ENCODE results near the gene ATF5. TPM values are rescaled to one million over a fixed set of nuclear protein-coding genes. Genes with fewer than 3 reads are reported as not detected.

ATF5 gene
- total RNA-seq, 1 donor from 2014 or later: 14.1 TPM

- no peaks in the 10 kb centered on the region for H3K9me3 ChIP-seq
- no peaks in the 10 kb centered on the region for H3K27me3 ChIP-seq
- peak within 1 kb of the TSS; percentile 36 for H3K27ac ChIP-seq
- DNase-seq: peak; percentile 73
- intact Hi-C loops (cut with DNase I): no loop called here
- H3K36me3 ChIP-seq: no peaks in the 10 kb centered on the region
- ATAC-seq: peak; percentile 71
- H3K4me1 ChIP-seq: peaks cover 20% of the 10 kb centered on the region
- TF ChIP-seq, protein P1, sequence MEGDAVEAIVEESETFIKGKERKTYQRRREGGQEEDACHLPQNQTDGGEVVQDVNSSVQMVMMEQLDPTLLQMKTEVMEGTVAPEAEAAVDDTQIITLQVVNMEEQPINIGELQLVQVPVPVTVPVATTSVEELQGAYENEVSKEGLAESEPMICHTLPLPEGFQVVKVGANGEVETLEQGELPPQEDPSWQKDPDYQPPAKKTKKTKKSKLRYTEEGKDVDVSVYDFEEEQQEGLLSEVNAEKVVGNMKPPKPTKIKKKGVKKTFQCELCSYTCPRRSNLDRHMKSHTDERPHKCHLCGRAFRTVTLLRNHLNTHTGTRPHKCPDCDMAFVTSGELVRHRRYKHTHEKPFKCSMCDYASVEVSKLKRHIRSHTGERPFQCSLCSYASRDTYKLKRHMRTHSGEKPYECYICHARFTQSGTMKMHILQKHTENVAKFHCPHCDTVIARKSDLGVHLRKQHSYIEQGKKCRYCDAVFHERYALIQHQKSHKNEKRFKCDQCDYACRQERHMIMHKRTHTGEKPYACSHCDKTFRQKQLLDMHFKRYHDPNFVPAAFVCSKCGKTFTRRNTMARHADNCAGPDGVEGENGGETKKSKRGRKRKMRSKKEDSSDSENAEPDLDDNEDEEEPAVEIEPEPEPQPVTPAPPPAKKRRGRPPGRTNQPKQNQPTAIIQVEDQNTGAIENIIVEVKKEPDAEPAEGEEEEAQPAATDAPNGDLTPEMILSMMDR (IDR thresholded peaks at IDR 0.05): no peak
- no peak within 1 kb of the TSS for H3K4me3 ChIP-seq
These were observed 32.0 kb upstream of the ATF5 start, which contains the start of gene IL4I1 for GRCh38 chr19:49896863-49897621. Gene IL4I1, minus strand, starts transcription at chr19:49896887. Its CDS starts 727 bp downstream, at chr19:49896160.

DNA sequence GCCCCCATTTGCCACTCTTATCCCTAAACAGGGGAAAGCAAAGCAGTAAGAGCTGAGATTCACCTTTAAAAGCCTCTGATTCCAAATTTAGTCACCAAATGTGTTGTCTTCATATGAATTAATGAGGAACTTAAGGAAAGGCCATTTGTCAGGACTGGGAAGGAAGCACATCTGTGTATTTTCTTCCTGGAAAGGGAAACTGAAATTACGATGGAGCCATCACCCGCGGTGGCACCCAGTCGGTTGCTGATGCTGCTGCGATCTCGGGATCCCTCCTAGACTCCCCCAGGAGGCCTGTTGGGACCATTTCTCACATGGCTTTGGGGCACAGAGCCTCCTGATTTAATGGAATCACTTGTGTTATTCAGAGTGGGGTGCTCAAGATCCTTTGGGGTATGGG is 24.9 kb upstream of the ATF5 start:
- no peak for DNase-seq
- intact Hi-C loops (cut with DNase I): no loop called here
- Histone ChIP-seq H3K4me1 (no peaks in the 10 kb centered on the region), H3K27ac (no peak overlapping the region), H3K27me3 (no peaks in the 10 kb centered on the region), H3K36me3 (peaks cover 21% of the 10 kb centered on the region), H3K4me3 (no peak overlapping the region), H3K9me3 (no peaks in the 10 kb centered on the region)
- TF ChIP-seq, protein P1 (IDR thresholded peaks at IDR 0.05): no peak
- ATAC-seq: no peak

GRCh38 chr19:49906879-49907564 is 22.0 kb upstream of the ATF5 start:
- DNase-seq: no peak
- no peaks in the 10 kb centered on the region for H3K9me3 ChIP-seq
- no peaks in the 10 kb centered on the region for H3K27me3 ChIP-seq
- intact Hi-C loops (cut with DNase I): no loop called here
- no peak for ATAC-seq
- peaks cover 21% of the 10 kb centered on the region for H3K36me3 ChIP-seq
- TF ChIP-seq, protein P1 (IDR thresholded peaks at IDR 0.05): no peak
- H3K27ac ChIP-seq: no peak overlapping the region
- peaks cover 5% of the 10 kb centered on the region for H3K4me1 ChIP-seq
- H3K4me3 ChIP-seq: no peak overlapping the region

GRCh38 chr19:49907745-49908446 is 21.1 kb upstream of the ATF5 start:
- Histone ChIP-seq H3K4me3 (no peak overlapping the region), H3K27ac (no peak overlapping the region), H3K36me3 (peaks cover 28% of the 10 kb centered on the region), H3K4me1 (peaks cover 5% of the 10 kb centered on the region), H3K9me3 (no peaks in the 10 kb centered on the region), H3K27me3 (no peaks in the 10 kb centered on the region)
- intact Hi-C loops (cut with DNase I): no loop called here
- DNase-seq (no peak), ATAC-seq (no peak)
- TF ChIP-seq, protein P1 (IDR thresholded peaks at IDR 0.05): no peak

- DNase-seq: no peak
- Histone ChIP-seq H3K27me3 (no peaks in the 10 kb centered on the region), H3K4me1 (peaks cover 5% of the 10 kb centered on the region), H3K4me3 (no peak overlapping the region), H3K9me3 (no peaks in the 10 kb centered on the region), H3K27ac (no peak overlapping the region), H3K36me3 (peaks cover 29% of the 10 kb centered on the region)
- intact Hi-C loops (cut with DNase I): no loop called here
- ATAC-seq: no peak
- TF ChIP-seq, protein P1 (IDR thresholded peaks at IDR 0.05): no peak
These were observed 20.3 kb upstream of the ATF5 start for GRCh38 chr19:49908480-49909420.
